ENCODE results near the gene RGL3. TPM values are rescaled to one million over a fixed set of nuclear protein-coding genes. Genes with fewer than 3 reads are reported as not detected.

Gene RGL3
- total and polyA plus RNA-seq, 9 of the 15 experiments (the other 6 are each of a cell fraction or from before 2014, with no cell fraction given) = 0.12 to 0.61 (median 0.32) TPM; not detected in 4

DNA sequence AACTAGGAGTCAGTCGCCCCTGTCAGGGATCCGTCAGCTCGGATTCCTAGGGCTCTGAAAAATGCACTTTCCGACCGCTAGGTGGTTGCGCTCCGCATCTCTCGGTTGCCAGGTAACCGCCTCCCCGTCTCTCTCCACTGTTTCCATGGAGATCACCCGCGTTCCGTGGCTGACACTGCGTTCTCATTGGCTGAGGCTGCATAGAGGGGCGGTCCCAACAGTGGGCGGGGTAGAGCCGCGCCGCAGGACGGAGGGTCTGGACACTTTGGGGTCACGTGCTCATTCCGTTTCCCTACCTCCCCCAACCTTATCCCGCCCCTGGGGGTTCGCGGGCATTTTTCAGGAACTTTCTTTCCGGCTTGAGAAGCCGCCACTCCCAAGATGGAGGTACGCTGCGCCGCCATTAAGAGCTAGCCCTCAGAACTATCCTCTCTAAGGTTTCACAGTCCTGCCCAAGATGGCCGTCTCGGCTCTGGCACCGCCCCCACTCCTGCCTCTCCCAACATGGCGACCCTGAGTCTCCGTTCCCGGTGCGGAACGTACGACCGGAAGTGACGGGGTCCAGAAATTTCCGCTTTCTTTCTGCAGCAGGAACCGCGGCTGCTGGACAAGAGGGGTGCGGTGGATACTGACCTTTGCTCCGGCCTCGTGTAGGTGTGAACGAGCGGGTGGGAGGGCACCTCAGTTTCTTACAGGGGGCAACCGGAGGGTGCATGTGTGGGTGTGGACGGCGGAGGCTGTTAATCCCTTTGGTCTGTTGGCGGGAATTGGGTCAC lies 16.1 kb upstream of the RGL3 start, which contains the start of the genes ODAD3 and PRKCSH (continued):
- no peak for TF ChIP-seq ZNF146 (CRISPR knock-in tag; IDR thresholded peaks at IDR 0.05; ENCODE audit: unreplicated experiment)
- TF ChIP-seq ZNF384 (IDR thresholded peaks at IDR 0.05; ENCODE audit: low read depth, low read length) = no peak
- TF ChIP-seq ZNF224 (CRISPR knock-in tag; IDR thresholded peaks at IDR 0.05) = no peak
- TF ChIP-seq MEF2D (tag; conservative IDR thresholded peaks at IDR 0.05; ENCODE audit: low read depth) = 0 out of 2 replicates have a peak, but pooled peaks have one; percentile 45
- peak; percentile 77 for TF ChIP-seq TAF1 (IDR thresholded peaks at IDR 0.05; ENCODE audit: control insufficient read depth, extremely low read depth, insufficient read depth, low read length, severe bottlenecking)
- no peak for TF ChIP-seq ZNF263 (CRISPR knock-in tag; IDR thresholded peaks at IDR 0.05; ENCODE audit: borderline replicate concordance)
- TF ChIP-seq ZNF551 (CRISPR knock-in tag; IDR thresholded peaks at IDR 0.05) = no peak
- TF ChIP-seq TAF9B (IDR thresholded peaks at IDR 0.05; ENCODE audit: partially characterized antibody) = no peak
- TF ChIP-seq LARP7 (IDR thresholded peaks at IDR 0.05) = no peak
- TF ChIP-seq TCFL5 (CRISPR knock-in tag; conservative IDR thresholded peaks at IDR 0.05) = no peak
- TF ChIP-seq ZNF584 (CRISPR knock-in tag; IDR thresholded peaks at IDR 0.05; ENCODE audit: low read depth) = peak; percentile 96
- TF ChIP-seq, protein P1, sequence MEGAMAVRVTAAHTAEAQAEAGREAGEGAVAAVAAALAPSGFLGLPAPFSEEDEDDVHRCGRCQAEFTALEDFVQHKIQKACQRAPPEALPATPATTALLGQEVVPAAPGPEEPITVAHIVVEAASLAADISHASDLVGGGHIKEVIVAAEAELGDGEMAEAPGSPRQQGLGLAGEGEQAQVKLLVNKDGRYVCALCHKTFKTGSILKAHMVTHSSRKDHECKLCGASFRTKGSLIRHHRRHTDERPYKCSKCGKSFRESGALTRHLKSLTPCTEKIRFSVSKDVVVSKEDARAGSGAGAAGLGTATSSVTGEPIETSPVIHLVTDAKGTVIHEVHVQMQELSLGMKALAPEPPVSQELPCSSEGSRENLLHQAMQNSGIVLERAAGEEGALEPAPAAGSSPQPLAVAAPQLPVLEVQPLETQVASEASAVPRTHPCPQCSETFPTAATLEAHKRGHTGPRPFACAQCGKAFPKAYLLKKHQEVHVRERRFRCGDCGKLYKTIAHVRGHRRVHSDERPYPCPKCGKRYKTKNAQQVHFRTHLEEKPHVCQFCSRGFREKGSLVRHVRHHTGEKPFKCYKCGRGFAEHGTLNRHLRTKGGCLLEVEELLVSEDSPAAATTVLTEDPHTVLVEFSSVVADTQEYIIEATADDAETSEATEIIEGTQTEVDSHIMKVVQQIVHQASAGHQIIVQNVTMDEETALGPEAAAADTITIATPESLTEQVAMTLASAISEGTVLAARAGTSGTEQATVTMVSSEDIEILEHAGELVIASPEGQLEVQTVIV (CRISPR knock-in tag; IDR thresholded peaks at IDR 0.05; ENCODE audit: borderline replicate concordance) = no peak
- no peak for TF ChIP-seq SAFB (IDR thresholded peaks at IDR 0.05; ENCODE audit: borderline replicate concordance, low read depth, low read length)
- TF ChIP-seq PCBP1 (IDR thresholded peaks at IDR 0.05; ENCODE audit: low read depth, low read length, poor library complexity, severe bottlenecking) = no peak
- no peak for TF ChIP-seq ZNF282 (CRISPR knock-in tag; IDR thresholded peaks at IDR 0.05)
- no peak for TF ChIP-seq MCM7 (IDR thresholded peaks at IDR 0.05)
- TF ChIP-seq ZNF24 (IDR thresholded peaks at IDR 0.05) = no peak
- no peak for TF ChIP-seq ZNF316 (IDR thresholded peaks at IDR 0.05)
- peak; percentile 99 for TF ChIP-seq ZC3H11A (IDR thresholded peaks at IDR 0.05; ENCODE audit: low read depth, low read length)
- no peak; the same call in 1 of the 2 replicates for TF ChIP-seq E2F3 (CRISPR knock-in tag; IDR thresholded peaks at IDR 0.05)
- TF ChIP-seq, protein P2, sequence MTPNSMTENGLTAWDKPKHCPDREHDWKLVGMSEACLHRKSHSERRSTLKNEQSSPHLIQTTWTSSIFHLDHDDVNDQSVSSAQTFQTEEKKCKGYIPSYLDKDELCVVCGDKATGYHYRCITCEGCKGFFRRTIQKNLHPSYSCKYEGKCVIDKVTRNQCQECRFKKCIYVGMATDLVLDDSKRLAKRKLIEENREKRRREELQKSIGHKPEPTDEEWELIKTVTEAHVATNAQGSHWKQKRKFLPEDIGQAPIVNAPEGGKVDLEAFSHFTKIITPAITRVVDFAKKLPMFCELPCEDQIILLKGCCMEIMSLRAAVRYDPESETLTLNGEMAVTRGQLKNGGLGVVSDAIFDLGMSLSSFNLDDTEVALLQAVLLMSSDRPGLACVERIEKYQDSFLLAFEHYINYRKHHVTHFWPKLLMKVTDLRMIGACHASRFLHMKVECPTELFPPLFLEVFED (CRISPR knock-in tag; conservative IDR thresholded peaks at IDR 0.05) = 0 out of 2 replicates have a peak, but pooled peaks have one; percentile 29
- TF ChIP-seq, protein P3, sequence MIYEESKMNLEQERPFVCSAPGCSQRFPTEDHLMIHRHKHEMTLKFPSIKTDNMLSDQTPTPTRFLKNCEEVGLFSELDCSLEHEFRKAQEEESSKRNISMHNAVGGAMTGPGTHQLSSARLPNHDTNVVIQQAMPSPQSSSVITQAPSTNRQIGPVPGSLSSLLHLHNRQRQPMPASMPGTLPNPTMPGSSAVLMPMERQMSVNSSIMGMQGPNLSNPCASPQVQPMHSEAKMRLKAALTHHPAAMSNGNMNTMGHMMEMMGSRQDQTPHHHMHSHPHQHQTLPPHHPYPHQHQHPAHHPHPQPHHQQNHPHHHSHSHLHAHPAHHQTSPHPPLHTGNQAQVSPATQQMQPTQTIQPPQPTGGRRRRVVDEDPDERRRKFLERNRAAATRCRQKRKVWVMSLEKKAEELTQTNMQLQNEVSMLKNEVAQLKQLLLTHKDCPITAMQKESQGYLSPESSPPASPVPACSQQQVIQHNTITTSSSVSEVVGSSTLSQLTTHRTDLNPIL (CRISPR knock-in tag; IDR thresholded peaks at IDR 0.05) = no peak
- TF ChIP-seq MYC (IDR thresholded peaks at IDR 0.05; ENCODE audit: low read depth, low read length) = peak; percentile 62
- no peak for TF ChIP-seq MYC (CRISPR knock-in tag; IDR thresholded peaks at IDR 0.05; ENCODE audit: borderline replicate concordance, low read depth)
- no peak for TF ChIP-seq MIER1 (IDR thresholded peaks at IDR 0.05; ENCODE audit: low read depth)
- TF ChIP-seq NFXL1 (CRISPR knock-in tag; IDR thresholded peaks at IDR 0.05) = no peak
